K562 treated with DMSO at 1 percent for 48 hours (cell line): ENCODE results near the gene RSBN1L. TPM values are rescaled to one million over a fixed set of nuclear protein-coding genes. Genes with fewer than 3 reads are reported as not detected.

Experiments
- total RNA-seq: library from RNA; unstranded; fragments of 300-600 nt; gene quantifications from 2 replicates; pipeline ENCODE4 v1.2.3, GENCODE V29; 2022; ENCODE audit warnings: low replicate concordance; ENCODE audit errors: extremely low read depth

RSBN1L gene
- total RNA-seq = not detected in 2 replicates

DNA sequence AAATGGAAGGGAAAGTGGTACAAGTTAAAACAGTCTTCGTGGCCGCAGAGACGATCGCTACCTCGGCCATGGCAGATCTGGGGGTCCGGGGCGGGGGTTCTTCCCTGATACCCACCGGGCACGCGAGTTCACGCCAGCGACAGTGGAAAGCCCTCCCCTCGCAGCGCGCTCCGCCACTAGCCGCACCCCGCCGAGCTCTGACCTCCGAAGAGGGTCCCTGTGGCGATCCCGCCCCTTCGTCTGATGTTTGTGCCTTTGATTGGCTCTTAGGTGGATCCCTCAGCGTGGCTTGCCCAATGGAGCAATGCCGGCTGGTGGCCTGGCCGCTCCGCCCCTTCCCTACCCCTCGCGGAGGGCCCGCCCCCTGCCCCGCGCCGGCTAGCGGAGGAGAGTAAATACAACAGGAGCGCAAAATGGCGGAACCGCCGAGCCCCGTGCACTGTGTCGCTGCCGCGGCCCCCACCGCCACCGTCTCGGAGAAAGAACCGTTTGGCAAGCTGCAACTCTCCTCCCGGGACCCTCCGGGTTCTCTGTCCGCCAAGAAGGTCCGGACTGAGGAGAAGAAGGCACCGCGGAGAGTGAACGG is at the start of gene RSBN1L:
Gene RSBN1L, plus strand, starts transcription at position 403 of the 586 bp plus-strand sequence. Its CDS starts 11 bp downstream, at position 414.

DNA sequence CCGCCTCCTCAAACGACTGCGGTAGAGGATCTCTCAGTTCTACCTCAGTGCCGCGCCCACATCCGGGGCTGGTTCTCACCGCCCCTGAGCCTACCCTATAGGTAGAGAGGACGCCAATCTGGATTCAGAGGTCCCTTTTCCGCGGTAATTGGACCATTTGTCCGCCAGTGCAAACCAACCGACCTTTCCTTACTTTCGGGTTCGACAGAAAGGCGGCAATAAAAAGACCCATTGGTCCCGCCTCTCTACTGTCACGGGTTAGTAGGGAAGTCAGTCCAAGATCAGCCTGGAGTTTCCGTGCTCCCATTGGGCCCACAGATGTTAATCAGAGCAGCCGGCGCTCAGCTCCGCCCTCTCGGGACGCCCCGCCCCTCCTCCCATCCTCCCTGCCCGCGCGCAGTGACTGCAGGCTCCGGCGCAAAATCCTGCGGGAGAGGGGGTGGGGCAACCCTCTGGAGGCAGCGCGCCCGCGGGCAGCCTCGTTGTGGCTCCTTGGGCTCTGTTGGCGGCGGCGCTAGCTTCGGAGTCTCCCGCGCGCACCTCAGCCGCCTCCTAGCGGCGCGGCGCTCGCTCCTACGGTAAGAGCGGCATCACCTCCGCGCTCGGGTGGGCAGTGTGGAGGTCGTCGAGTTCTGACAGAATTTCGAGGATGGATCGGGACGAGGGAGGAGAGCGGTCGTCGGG is 102.3 kb downstream of the RSBN1L start, which contains the start of the genes PHTF2 and TMEM60:
Gene PHTF2, plus strand, starts transcription at position 380 of the 684 bp plus-strand sequence.
Gene TMEM60, minus strand, starts transcription at position 41 of the 684 bp plus-strand sequence. CDS start 4,061 bp downstream, outside the sequence.

Other genes with a start within 250 kb of the RSBN1L start
- gene PTPN12, start 159.2 kb upstream of the RSBN1L start, total RNA-seq = not detected in 2 replicates
- gene TMEM60, start 102.0 kb downstream of the RSBN1L start, total RNA-seq = not detected in 2 replicates
- gene PHTF2, start 102.3 kb downstream of the RSBN1L start, total RNA-seq = not detected in 2 replicates